IMR-90 (cell line): ENCODE results near the gene PSMB4. TPM values are rescaled to one million over a fixed set of nuclear protein-coding genes. Genes with fewer than 3 reads are reported as not detected.

Experiments used
- ATAC-seq: fragments of 200-7000 bp; cut with Tn5 transposase; 2 replicates; pipeline ENCODE4 v1.9.1; 2020; ENCODE audit warnings: low read depth, mild to moderate bottlenecking, moderate library complexity
- BruUV-seq: library from RNA; stranded (reverse); fragments of 400-500 nt; replicated peaks from 2 replicates; lab custom pipeline; 2021; lab: Mats Ljungman, UMichigan
- CTCF ChIA-PET: fragments of 300-600 bp; formaldehyde crosslinking; extraction: SDS; loops from one replicate; lab custom pipeline; 2021; ENCODE audit warnings: antibody characterized with exemption; lab: Yijun Ruan, JAX
- POLR2A ChIA-PET: fragments of 300-600 bp; sonication (Branson Sonifier 250); formaldehyde crosslinking; loops from one replicate; lab custom pipeline; 2022; ENCODE audit warnings: antibody characterized with exemption; ENCODE audit not compliant: unreplicated experiment; lab: Charles Lee
- DNase-seq: peaks from one replicate; pipeline ENCODE4 v3.0.0; 2013
- H2AFZ ChIP-seq: replicated peaks from 2 replicates; pipeline ENCODE3; 2013; ENCODE audit warnings: low read length, mild to moderate bottlenecking; ENCODE audit not compliant: poor library complexity
- H2AK5ac ChIP-seq: 2 replicates; pipeline ENCODE4 v1.6.1; 2013; ENCODE audit warnings: low read depth, low read length, inconsistent platforms
- H2AK9ac ChIP-seq: replicated peaks from 2 replicates; pipeline ENCODE3; 2013; ENCODE audit warnings: mild to moderate bottlenecking, low read depth, low read length, moderate library complexity; ENCODE audit not compliant: poor library complexity
- H2BK120ac ChIP-seq: 2 replicates; pipeline ENCODE4 v1.6.1; 2013; ENCODE audit warnings: low read depth, low read length, inconsistent platforms
- H2BK15ac ChIP-seq: 3 replicates; pipeline ENCODE4 v1.6.1; 2013; ENCODE audit warnings: low read depth, low read length, inconsistent platforms
- H2BK20ac ChIP-seq: 2 replicates; pipeline ENCODE4 v1.6.1; 2013; ENCODE audit warnings: low read depth, mild to moderate bottlenecking, inconsistent platforms, low read length, moderate library complexity
- H2BK5ac ChIP-seq: 2 replicates; pipeline ENCODE4 v1.6.1; 2013; ENCODE audit warnings: mild to moderate bottlenecking, low read depth, low read length, inconsistent platforms; ENCODE audit not compliant: poor library complexity, severe bottlenecking
- H3K14ac ChIP-seq: replicated peaks from 2 replicates; pipeline ENCODE4 v1.6.1; 2013; ENCODE audit warnings: low read depth, low read length, inconsistent platforms
- H3K18ac ChIP-seq: 2 replicates; pipeline ENCODE4 v1.6.1; 2013; ENCODE audit warnings: low read depth, low read length, control low read depth
- H3K23ac ChIP-seq: 2 replicates; pipeline ENCODE4 v1.6.1; 2013; ENCODE audit warnings: low read depth, low read length, inconsistent platforms
- H3K27ac ChIP-seq: 2 replicates; pipeline ENCODE4 v1.5.1; 2013; ENCODE audit warnings: mild to moderate bottlenecking, control low read depth, low read length; ENCODE audit not compliant: insufficient read depth
- H3K27me3 ChIP-seq: 2 replicates; pipeline ENCODE4 v1.6.1; 2013; ENCODE audit warnings: low read length; ENCODE audit not compliant: control insufficient read depth, insufficient read depth
- H3K36me3 ChIP-seq: 2 replicates; pipeline ENCODE4 v1.6.1; 2013; ENCODE audit warnings: low read length, mixed read lengths; ENCODE audit not compliant: control insufficient read depth, insufficient read depth
- H3K4ac ChIP-seq: 2 replicates; pipeline ENCODE4 v1.6.1; 2013; ENCODE audit warnings: low read depth, low read length, inconsistent platforms
- H3K4me1 ChIP-seq: 2 replicates; pipeline ENCODE4 v1.6.1; 2013; ENCODE audit warnings: low read length, mixed read lengths; ENCODE audit not compliant: control insufficient read depth, insufficient read depth
- H3K4me2 ChIP-seq: 2 replicates; pipeline ENCODE4 v1.6.1; 2013; ENCODE audit warnings: low read depth, mild to moderate bottlenecking, control low read depth, low read length, moderate library complexity
- H3K4me3 ChIP-seq: 2 replicates; pipeline ENCODE4 v1.5.1; 2013; ENCODE audit warnings: low read depth, mild to moderate bottlenecking, control low read depth, low read length, moderate library complexity; ENCODE audit not compliant: insufficient read depth
- H3K56ac ChIP-seq: 2 replicates; pipeline ENCODE4 v1.6.1; 2013; ENCODE audit warnings: low read length, inconsistent platforms; ENCODE audit not compliant: insufficient read depth; ENCODE audit errors: extremely low read depth
- H3K79me1 ChIP-seq, 2 experiments: 2 replicates each; pipeline ENCODE4 v1.6.1; 2013; ENCODE audit warnings: low read length in 2 of 2, inconsistent platforms in 1 of 2, low read depth in 1 of 2
- H3K9ac ChIP-seq: 2 replicates; pipeline ENCODE4 v1.6.1; 2013; ENCODE audit warnings: low read depth, low read length, control low read depth
- H3K9me1 ChIP-seq: 2 replicates; pipeline ENCODE4 v1.6.1; 2013; ENCODE audit warnings: low read length, inconsistent platforms; ENCODE audit not compliant: insufficient read depth
- H3K9me3 ChIP-seq: 2 replicates; pipeline ENCODE4 v1.6.1; 2013; ENCODE audit warnings: low read length; ENCODE audit not compliant: control insufficient read depth, insufficient read depth
- H4K20me1 ChIP-seq: 2 replicates; pipeline ENCODE4 v1.6.1; 2013; ENCODE audit warnings: low read length, inconsistent platforms; ENCODE audit not compliant: insufficient read depth
- H4K5ac ChIP-seq: 2 replicates; pipeline ENCODE4 v1.6.1; 2013; ENCODE audit warnings: mild to moderate bottlenecking, low read depth, low read length, control low read depth
- H4K8ac ChIP-seq, 2 experiments: 2 replicates each; pipeline ENCODE4 v1.6.1; 2013; ENCODE audit warnings: low read depth in 2 of 2, low read length in 2 of 2, control low read depth in 1 of 2, inconsistent platforms in 1 of 2
- H4K91ac ChIP-seq: 2 replicates; pipeline ENCODE4 v1.6.1; 2013; ENCODE audit warnings: low read depth, low read length, inconsistent platforms; ENCODE audit not compliant: insufficient read depth
- CEBPB ChIP-seq: IDR thresholded peaks from 2 replicates; pipeline ENCODE4 v1.6.1; 2012; ENCODE audit warnings: low read depth, low read length, improper control_type of control experiment
- CHD1 ChIP-seq: IDR thresholded peaks from 2 replicates; pipeline ENCODE4 v1.6.1; 2012; ENCODE audit warnings: low read depth, low read length, improper control_type of control experiment
- ELK1 ChIP-seq: fragments of 150-350 bp; IDR thresholded peaks from 2 replicates; pipeline ENCODE4 v1.6.1; 2016; ENCODE audit warnings: low read depth, mild to moderate bottlenecking, low read length, moderate library complexity, borderline replicate concordance
- NFE2L2 ChIP-seq: fragments of 150-350 bp; IDR thresholded peaks from 2 replicates; pipeline ENCODE4 v1.6.1; 2016; ENCODE audit warnings: low read depth, mild to moderate bottlenecking, low read length
- POLR2A ChIP-seq: IDR thresholded peaks from 2 replicates; pipeline ENCODE4 v1.6.1; 2012; ENCODE audit warnings: mild to moderate bottlenecking, low read depth, low read length
- RAD21 ChIP-seq: IDR thresholded peaks from 2 replicates; pipeline ENCODE4 v1.6.1; 2012; ENCODE audit warnings: low read length, improper control_type of control experiment
- RCOR1 ChIP-seq: IDR thresholded peaks from 2 replicates; pipeline ENCODE4 v1.6.1; 2012; ENCODE audit warnings: mild to moderate bottlenecking, low read length, improper control_type of control experiment; ENCODE audit not compliant: insufficient replicate concordance
- RFX5 ChIP-seq: IDR thresholded peaks from 2 replicates; pipeline ENCODE4 v1.8.0; 2012; ENCODE audit warnings: low read depth, mild to moderate bottlenecking, low read length, moderate library complexity
- SMC3 ChIP-seq: fragments of 150-350 bp; IDR thresholded peaks from 2 replicates; pipeline ENCODE4 v1.6.1; 2016; ENCODE audit warnings: low read depth, mild to moderate bottlenecking, antibody characterized with exemption, low read length, moderate library complexity
- USF2 ChIP-seq: fragments of 150-350 bp; IDR thresholded peaks from 2 replicates; pipeline ENCODE4 v1.6.1; 2017; ENCODE audit warnings: mild to moderate bottlenecking, antibody characterized with exemption, low read length, low read depth
- WGBS, 2 experiments: methylation state at CpG; one replicate each; pipeline versions ENCODE4 v1.1.5 to v1.1.7; 2013; ENCODE audit warnings: missing lambda C conversion rate in 2 of 2; ENCODE audit not compliant: insufficient read length in 1 of 2; ENCODE audit errors: extremely low coverage in 2 of 2; 5-methylcytosine and 5-hydroxymethylcytosine counted together
- dilution Hi-C: fragments of 300-500 bp; cut with HindIII; formaldehyde crosslinking; loops from one replicate; pipeline ENCODE4 v1.14.3; 2018; ENCODE audit warnings: low sequenced_read_pairs; ENCODE audit not compliant: unreplicated experiment
- in situ Hi-C: fragments of 300-500 bp; cut with MboI; formaldehyde crosslinking; loops from 3 replicates; pipeline ENCODE4 v1.14.3; 2019; ENCODE audit warnings: low sequenced_read_pairs, inconsistent platforms, mixed read lengths
- intact Hi-C: fragments of 100-400 bp; cut with micrococcal nuclease; formaldehyde crosslinking; loops from 2 replicates; pipeline ENCODE4 v1.10.0; 2022
- polyA plus RNA-seq, 3 experiments: library from polyadenylated mRNA; depleted of rRNA; stranded (reverse); fragments of >200 nt; gene quantifications; 2 replicates each; pipeline ENCODE4 v1.2.3, GENCODE V29; 2012; ENCODE audit warnings: low replicate concordance in 1 of 3
- total RNA-seq: library from RNA; depleted of rRNA; stranded (reverse); fragments of >200 nt; gene quantifications from 2 replicates; pipeline ENCODE4 v1.2.3, GENCODE V29; 2012

The PSMB4 gene
- total and polyA plus RNA-seq, 2 of the 4 experiments (the other 2 are of a cell fraction) = 457 to 565 TPM

- dilution Hi-C loops (no loop called here), intact Hi-C loops (no loop called here), in situ Hi-C loops (no loop called here)
- no peak overlapping the region for H2BK120ac ChIP-seq
- no peak overlapping the region for H4K8ac ChIP-seq
- H3K27me3 ChIP-seq = no peaks in the 10 kb centered on the region
- H3K4ac ChIP-seq = no peak overlapping the region
- H3K4me3 ChIP-seq = no peak overlapping the region
- CTCF ChIA-PET = interaction anchor here (1.3 kb wide), 1 partner anchor 28 kb away, joined by 4 read pairs; no protein-coding TSS in a partner anchor
- no peaks in the 10 kb centered on the region for H4K20me1 ChIP-seq
- H4K91ac ChIP-seq = no peak overlapping the region
- H3K27ac ChIP-seq = no peak overlapping the region
- no peaks in the 10 kb centered on the region; the same call in 1 of the 2 replicates for H3K9me3 ChIP-seq
- H3K79me1 ChIP-seq = peaks cover 0 to 10% of the 10 kb centered on the region in 2 experiments; a peak in 1 of 4 replicates
- H2AK5ac ChIP-seq = no peak overlapping the region
- H3K56ac ChIP-seq = no peak overlapping the region
- H3K23ac ChIP-seq = no peak overlapping the region
- POLR2A ChIA-PET = no interaction called here
- no peak overlapping the region for H3K4me2 ChIP-seq
- H3K9me1 ChIP-seq = peaks cover 14% of the 10 kb centered on the region
- H2AK9ac ChIP-seq = no peak overlapping the region
- H4K5ac ChIP-seq = no peak overlapping the region
- BruUV-seq = no TSS peak
- ATAC-seq = no peak
- no peak overlapping the region for H2BK15ac ChIP-seq
- H3K36me3 ChIP-seq = peaks cover 34% of the 10 kb centered on the region
- no peak overlapping the region for H3K9ac ChIP-seq
- no peak overlapping the region for H2BK20ac ChIP-seq
- no peak for DNase-seq
- peak overlapping the region; percentile 21 for H2AFZ ChIP-seq
- peaks cover 14% of the 10 kb centered on the region for H3K4me1 ChIP-seq
- H3K18ac ChIP-seq = no peak overlapping the region
- H2BK5ac ChIP-seq = no peak overlapping the region
- TF ChIP-seq POLR2A = no peak
- TF ChIP-seq NFE2L2 = no peak
- no peak for TF ChIP-seq RAD21
- no peak for TF ChIP-seq RCOR1
- TF ChIP-seq USF2 = no peak
- TF ChIP-seq SMC3 = no peak
- TF ChIP-seq CHD1 = no peak
- TF ChIP-seq CEBPB = no peak
- no peak for TF ChIP-seq ELK1
- TF ChIP-seq RFX5 = no peak
- H3K14ac ChIP-seq = no peak overlapping the region
- 90% methylated on average over 9 of the region's 20 CpGs; no CpG with 5 or more reads in 1 of the 2 experiments for WGBS, 2 experiments
These were observed 30.7 kb upstream of the PSMB4 start for GRCh38 chr1:151368393-151369301.
